ENCODE measurements around the gene SPIRE1.
"Not testable (repeated sequence)": the region's sequence is repeated elsewhere in the genome, so short reads cannot be mapped to it uniquely, and the experiment has no call there.

Gene SPIRE1

GRCh38 chr18:12627199-12627598 is 30.7 kb downstream of the SPIRE1 start:
- H3K4me1 ChIP-seq (ENCODE audit: control extremely low read depth in 1 of 4, control insufficient read depth in 4 of 4, insufficient read depth in 4 of 4, low read length in 3 of 4); H3K27ac ChIP-seq (ENCODE audit: insufficient read depth in 1 of 2, low read depth in 1 of 2, low read length in 2 of 2, poor library complexity in 1 of 2, severe bottlenecking in 2 of 2); DNase-seq; H3K9me3 ChIP-seq (ENCODE audit: control extremely low read depth in 1 of 5, control insufficient read depth in 4 of 5, insufficient read depth in 2 of 5, low read depth in 1 of 5, low read length in 4 of 5); H3K36me3 ChIP-seq (ENCODE audit: control insufficient read depth in 4 of 4, insufficient read depth in 4 of 4, low read length in 3 of 4); H3K27me3 ChIP-seq (replicated peaks in 2 of 5; ENCODE audit: control insufficient read depth in 4 of 5, insufficient read depth in 5 of 5, low read length in 4 of 5); POLR2A ChIA-PET; H3K4me3 ChIP-seq (ENCODE audit: control insufficient read depth in 1 of 7, extremely low read depth in 1 of 7, insufficient read depth in 4 of 7, low read depth in 2 of 7, low read length in 6 of 7): not testable (repeated sequence)
- CTCF ChIA-PET, result interaction anchor here (1.2 kb wide), 1 partner anchor 13 kb away, joined by 3 read pairs; no protein-coding TSS in a partner anchor
- 100% methylated on average over 2 of the region's 3 CpGs for WGBS (ENCODE audit: insufficient coverage)

GRCh38 chr18:12625241-12625640 is 32.7 kb downstream of the SPIRE1 start:
- Histone ChIP-seq H3K4me1 (ENCODE audit: control extremely low read depth in 1 of 4, control insufficient read depth in 4 of 4, insufficient read depth in 4 of 4, low read length in 3 of 4) (no peaks in the 10 kb centered on the region), H3K4me3 (ENCODE audit: control insufficient read depth in 1 of 7, extremely low read depth in 1 of 7, insufficient read depth in 4 of 7, low read depth in 2 of 7, low read length in 6 of 7) (no peak overlapping the region), H3K27me3 (replicated peaks in 2 of 5; ENCODE audit: control insufficient read depth in 4 of 5, insufficient read depth in 5 of 5, low read length in 4 of 5) (no peaks in the 10 kb centered on the region), H3K9me3 (ENCODE audit: control extremely low read depth in 1 of 5, control insufficient read depth in 4 of 5, insufficient read depth in 2 of 5, low read depth in 1 of 5, low read length in 4 of 5) (no peaks in the 10 kb centered on the region), H3K27ac (ENCODE audit: insufficient read depth in 1 of 2, low read depth in 1 of 2, low read length in 2 of 2, poor library complexity in 1 of 2, severe bottlenecking in 2 of 2) (no peak overlapping the region), H3K36me3 (ENCODE audit: control insufficient read depth in 4 of 4, insufficient read depth in 4 of 4, low read length in 3 of 4) (no peaks in the 10 kb centered on the region)
- POLR2A ChIA-PET, result no interaction called here
- DNase-seq, result no peak
- 100% methylated on average over 3 of the region's 4 CpGs for WGBS (ENCODE audit: insufficient coverage)
- CTCF ChIA-PET, result no interaction called here

GRCh38 chr18:12621742-12622306 is 36.1 kb downstream of the SPIRE1 start:
- Histone ChIP-seq H3K27ac (ENCODE audit: insufficient read depth in 1 of 2, low read depth in 1 of 2, low read length in 2 of 2, poor library complexity in 1 of 2, severe bottlenecking in 2 of 2) (no peak overlapping the region), H3K27me3 (replicated peaks in 2 of 5; ENCODE audit: control insufficient read depth in 4 of 5, insufficient read depth in 5 of 5, low read length in 4 of 5) (no peaks in the 10 kb centered on the region), H3K4me1 (ENCODE audit: control extremely low read depth in 1 of 4, control insufficient read depth in 4 of 4, insufficient read depth in 4 of 4, low read length in 3 of 4) (no peaks in the 10 kb centered on the region), H3K4me3 (ENCODE audit: control insufficient read depth in 1 of 7, extremely low read depth in 1 of 7, insufficient read depth in 4 of 7, low read depth in 2 of 7, low read length in 6 of 7) (no peak overlapping the region), H3K36me3 (ENCODE audit: control insufficient read depth in 4 of 4, insufficient read depth in 4 of 4, low read length in 3 of 4) (no peaks in the 10 kb centered on the region), H3K9me3 (ENCODE audit: control extremely low read depth in 1 of 5, control insufficient read depth in 4 of 5, insufficient read depth in 2 of 5, low read depth in 1 of 5, low read length in 4 of 5) (no peaks in the 10 kb centered on the region)
- WGBS (ENCODE audit: insufficient coverage), result 100% methylated on average over 1 of the region's 5 CpGs
- ChIA-PET CTCF (interaction anchor here (1.1 kb wide), 1 partner anchor 16 kb away, joined by 3 read pairs; no protein-coding TSS in a partner anchor), POLR2A (interaction anchor here (0.6 kb wide), 1 partner anchor 256 kb away, joined by 3 read pairs; no protein-coding TSS in a partner anchor)
- no peak for DNase-seq

DNA sequence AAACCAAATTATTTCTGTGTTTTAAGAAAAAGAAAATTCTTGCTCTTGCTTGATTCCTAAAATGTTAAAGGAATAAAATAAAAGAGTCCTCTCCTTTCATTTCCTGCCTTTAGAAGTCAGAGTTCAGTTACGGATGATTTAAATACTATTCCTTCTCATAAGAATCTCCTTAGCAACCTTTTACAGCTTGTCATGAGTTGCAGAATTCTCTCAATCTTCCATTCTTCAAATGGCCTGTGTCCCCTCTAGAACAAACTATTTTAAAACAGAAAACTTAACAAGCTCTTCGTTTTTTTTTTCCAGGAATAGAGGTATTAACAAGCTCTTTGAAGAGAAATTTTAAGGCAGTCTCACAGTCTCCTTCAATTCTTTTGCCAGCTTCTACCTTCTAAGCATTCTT is 42.2 kb downstream of the SPIRE1 start:
- no peaks in the 10 kb centered on the region for H3K27me3 ChIP-seq (replicated peaks in 2 of 5; ENCODE audit: control insufficient read depth in 4 of 5, insufficient read depth in 5 of 5, low read length in 4 of 5)
- ChIA-PET CTCF (interaction anchor here (0.7 to 1.1 kb wide), 5 partner anchors 9 to 221 kb away, joined by 3 read pairs; no protein-coding TSS in a partner anchor), POLR2A (no interaction called here)
- DNase-seq, result no peak
- no peaks in the 10 kb centered on the region for H3K9me3 ChIP-seq (ENCODE audit: control extremely low read depth in 1 of 5, control insufficient read depth in 4 of 5, insufficient read depth in 2 of 5, low read depth in 1 of 5, low read length in 4 of 5)
- H3K4me1 ChIP-seq (ENCODE audit: control extremely low read depth in 1 of 4, control insufficient read depth in 4 of 4, insufficient read depth in 4 of 4, low read length in 3 of 4), result peaks cover 0 to 12% (median 4%) of the 10 kb centered on the region in 4 experiments
- H3K36me3 ChIP-seq (ENCODE audit: control insufficient read depth in 4 of 4, insufficient read depth in 4 of 4, low read length in 3 of 4), result no peaks in the 10 kb centered on the region
- 50% methylated on average over 2 of the region's 2 CpGs for WGBS (ENCODE audit: insufficient coverage)
- H3K27ac ChIP-seq (ENCODE audit: insufficient read depth in 1 of 2, low read depth in 1 of 2, low read length in 2 of 2, poor library complexity in 1 of 2, severe bottlenecking in 2 of 2), result no peak overlapping the region
- H3K4me3 ChIP-seq (ENCODE audit: control insufficient read depth in 1 of 7, extremely low read depth in 1 of 7, insufficient read depth in 4 of 7, low read depth in 2 of 7, low read length in 6 of 7), result no peak overlapping the region

DNA sequence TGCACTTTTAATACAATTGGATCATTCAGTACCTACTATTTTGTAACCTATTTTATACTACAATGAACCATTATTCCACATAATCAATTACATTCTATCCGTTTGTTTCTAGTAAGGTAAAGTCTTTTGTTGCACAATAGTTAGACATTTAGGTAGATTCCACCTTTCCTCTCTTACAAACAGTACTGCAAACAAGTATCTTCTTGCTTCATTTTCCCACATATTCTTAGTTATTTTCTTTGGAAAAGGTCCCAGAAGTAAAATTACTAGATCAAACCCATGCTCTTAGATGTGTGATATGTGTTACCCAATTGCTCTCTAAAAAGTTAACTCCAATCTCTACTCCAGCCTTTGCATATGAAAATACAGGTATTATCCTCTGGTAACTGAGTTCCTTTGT is 49.6 kb downstream of the SPIRE1 start:
- Histone ChIP-seq H3K4me1 (ENCODE audit: control extremely low read depth in 1 of 4, control insufficient read depth in 4 of 4, insufficient read depth in 4 of 4, low read length in 3 of 4) (peaks cover 6 to 38% (median 26%) of the 10 kb centered on the region in 4 experiments), H3K27me3 (replicated peaks in 2 of 5; ENCODE audit: control insufficient read depth in 4 of 5, insufficient read depth in 5 of 5, low read length in 4 of 5) (no peaks in the 10 kb centered on the region), H3K36me3 (ENCODE audit: control insufficient read depth in 4 of 4, insufficient read depth in 4 of 4, low read length in 3 of 4) (no peaks in the 10 kb centered on the region), H3K4me3 (ENCODE audit: control insufficient read depth in 1 of 7, extremely low read depth in 1 of 7, insufficient read depth in 4 of 7, low read depth in 2 of 7, low read length in 6 of 7) (no peak overlapping the region), H3K27ac (ENCODE audit: insufficient read depth in 1 of 2, low read depth in 1 of 2, low read length in 2 of 2, poor library complexity in 1 of 2, severe bottlenecking in 2 of 2) (no peak overlapping the region), H3K9me3 (ENCODE audit: control extremely low read depth in 1 of 5, control insufficient read depth in 4 of 5, insufficient read depth in 2 of 5, low read depth in 1 of 5, low read length in 4 of 5) (no peaks in the 10 kb centered on the region)
- ChIA-PET CTCF (interaction anchor here (0.6 kb wide), 1 partner anchor 53 kb away, joined by 3 read pairs; no protein-coding TSS in a partner anchor), POLR2A (no interaction called here)
- no peak for DNase-seq
- WGBS (ENCODE audit: insufficient coverage), result no CpG with 5 or more reads among the region's 1 CpG

- POLR2A ChIA-PET, result interaction anchor here (0.6 kb wide), 1 partner anchor 23 kb away, joined by 3 read pairs; no protein-coding TSS in a partner anchor
- Histone ChIP-seq H3K36me3 (ENCODE audit: control insufficient read depth in 4 of 4, insufficient read depth in 4 of 4, low read length in 3 of 4) (no peaks in the 10 kb centered on the region), H3K27ac (ENCODE audit: insufficient read depth in 1 of 2, low read depth in 1 of 2, low read length in 2 of 2, poor library complexity in 1 of 2, severe bottlenecking in 2 of 2) (peak overlapping the region; percentile 65 to 87), H3K4me1 (ENCODE audit: control extremely low read depth in 1 of 4, control insufficient read depth in 4 of 4, insufficient read depth in 4 of 4, low read length in 3 of 4) (peaks cover 6 to 42% (median 25%) of the 10 kb centered on the region in 4 experiments), H3K27me3 (replicated peaks in 2 of 5; ENCODE audit: control insufficient read depth in 4 of 5, insufficient read depth in 5 of 5, low read length in 4 of 5) (no peaks in the 10 kb centered on the region), H3K9me3 (ENCODE audit: control extremely low read depth in 1 of 5, control insufficient read depth in 4 of 5, insufficient read depth in 2 of 5, low read depth in 1 of 5, low read length in 4 of 5) (no peaks in the 10 kb centered on the region), H3K4me3 (ENCODE audit: control insufficient read depth in 1 of 7, extremely low read depth in 1 of 7, insufficient read depth in 4 of 7, low read depth in 2 of 7, low read length in 6 of 7) (peak overlapping the region in 4 of 7 experiments; percentile 12 to 34 (median 26))
- CTCF ChIA-PET, result interaction anchor here (1.2 to 1.8 kb wide), 5 partner anchors 9 to 214 kb away, joined by 3 to 5 read pairs (median 4); no protein-coding TSS in a partner anchor
- 0% methylated on average over 3 of the region's 10 CpGs for WGBS (ENCODE audit: insufficient coverage)
- DNase-seq, result peak; percentile 62 to 92 (median 80)
Measured at GRCh38 chr18:12606592-12607315, 51.2 kb downstream of the SPIRE1 start.

DNA sequence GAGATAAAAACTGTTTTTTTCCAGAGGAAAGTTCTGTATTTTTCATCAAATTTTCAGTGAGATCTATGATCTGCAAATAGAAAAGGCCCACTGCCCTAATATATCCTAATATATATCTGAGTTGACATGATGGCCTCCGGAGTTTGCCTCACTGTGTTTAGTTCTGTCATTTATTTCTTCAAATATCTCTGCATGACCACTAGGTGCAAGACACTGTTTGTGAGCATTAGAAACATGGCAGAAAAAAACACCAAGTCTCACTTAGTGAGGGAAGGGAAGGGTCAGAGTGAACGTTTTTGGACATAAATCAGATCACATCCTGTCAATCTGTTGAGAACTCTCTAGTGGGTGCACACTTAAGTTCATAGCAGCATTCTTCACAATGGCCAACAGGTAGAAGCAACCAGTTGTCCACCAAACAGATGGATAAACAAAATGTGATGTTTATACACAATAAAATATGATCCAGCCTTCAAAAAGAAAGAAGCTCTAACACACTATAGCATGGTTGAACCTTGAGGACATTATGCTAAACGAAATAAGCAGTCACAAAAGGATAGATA is 53.4 kb downstream of the SPIRE1 start:
- no peak overlapping the region for H3K4me3 ChIP-seq (ENCODE audit: control insufficient read depth in 1 of 7, extremely low read depth in 1 of 7, insufficient read depth in 4 of 7, low read depth in 2 of 7, low read length in 6 of 7)
- no peaks in the 10 kb centered on the region for H3K27me3 ChIP-seq (replicated peaks in 2 of 5; ENCODE audit: control insufficient read depth in 4 of 5, insufficient read depth in 5 of 5, low read length in 4 of 5)
- 20% methylated on average over 1 of the region's 3 CpGs for WGBS (ENCODE audit: insufficient coverage)
- H3K9me3 ChIP-seq (ENCODE audit: control extremely low read depth in 1 of 5, control insufficient read depth in 4 of 5, insufficient read depth in 2 of 5, low read depth in 1 of 5, low read length in 4 of 5), result no peaks in the 10 kb centered on the region
- H3K4me1 ChIP-seq (ENCODE audit: control extremely low read depth in 1 of 4, control insufficient read depth in 4 of 4, insufficient read depth in 4 of 4, low read length in 3 of 4), result peaks cover 14 to 47% (median 28%) of the 10 kb centered on the region in 4 experiments
- no peak overlapping the region for H3K27ac ChIP-seq (ENCODE audit: insufficient read depth in 1 of 2, low read depth in 1 of 2, low read length in 2 of 2, poor library complexity in 1 of 2, severe bottlenecking in 2 of 2)
- H3K36me3 ChIP-seq (ENCODE audit: control insufficient read depth in 4 of 4, insufficient read depth in 4 of 4, low read length in 3 of 4), result no peaks in the 10 kb centered on the region
- DNase-seq, result no peak
- ChIA-PET CTCF (interaction anchor here (1.0 to 1.1 kb wide), 2 partner anchors 11 kb away, joined by 3 read pairs; no protein-coding TSS in a partner anchor), POLR2A (no interaction called here)

Data from common myeloid progenitor, CD34-positive (primary cell).